Measurements from ENCODE around the gene ARHGAP12. TPM values are rescaled to one million over a fixed set of nuclear protein-coding genes. Genes with fewer than 3 reads are reported as not detected.

The ARHGAP12 gene
- polyA plus RNA-seq, 1 donor from 2014 or later, result 62.6 TPM

- no peak overlapping the region for H3K9ac ChIP-seq (ENCODE audit: low read length)
- H3K4me2 ChIP-seq (ENCODE audit: low read length), result no peak overlapping the region
- H3K27ac ChIP-seq (ENCODE audit: low read length), result peak overlapping the region; percentile 31
- no peaks in the 10 kb centered on the region for H3K79me2 ChIP-seq (replicated peaks; ENCODE audit: insufficient read depth, low read length)
- H3K27me3 ChIP-seq (ENCODE audit: insufficient read depth, low read depth, low read length), result no peaks in the 10 kb centered on the region
- no peaks in the 10 kb centered on the region for H3K36me3 ChIP-seq (ENCODE audit: insufficient read depth, low read length)
- H3K9me2 ChIP-seq (ENCODE audit: insufficient read depth, low read length), result no peaks in the 10 kb centered on the region
- H4K20me1 ChIP-seq (ENCODE audit: insufficient read depth), result no peaks in the 10 kb centered on the region
- no peak overlapping the region for H3K4me3 ChIP-seq (ENCODE audit: low read length)
- H2AFZ ChIP-seq (ENCODE audit: low read depth, low read length), result no peak overlapping the region
- TF ChIP-seq REST (IDR thresholded peaks at IDR 0.05; ENCODE audit: borderline replicate concordance) (no peak), POLR2AphosphoS5 (IDR thresholded peaks at IDR 0.05) (no peak), TAF1 (IDR thresholded peaks at IDR 0.05; ENCODE audit: low read depth) (no peak), EZH2 (IDR thresholded peaks at IDR 0.05; ENCODE audit: borderline replicate concordance, insufficient read depth, low read length, poor library complexity, severe bottlenecking) (no peak), SMC3 (conservative IDR thresholded peaks at IDR 0.05; ENCODE audit: poor library complexity) (no peak), RAD21 (conservative IDR thresholded peaks at IDR 0.05) (no peak), CTCF (IDR thresholded peaks at IDR 0.05; ENCODE audit: poor library complexity, severe bottlenecking) (no peak), MXI1 (conservative IDR thresholded peaks at IDR 0.05; ENCODE audit: poor library complexity, severe bottlenecking) (no peak), EP300 (conservative IDR thresholded peaks at IDR 0.05; ENCODE audit: poor library complexity, severe bottlenecking) (no peak)
- no peaks in the 10 kb centered on the region for H3K9me3 ChIP-seq (ENCODE audit: low read length)
- H3F3A ChIP-seq (ENCODE audit: insufficient read depth, low read length, poor library complexity, severe bottlenecking), result no peaks in the 10 kb centered on the region
These were observed 81.1 kb downstream of the ARHGAP12 start for GRCh38 chr10:31847515-31847914.

- Histone ChIP-seq H3K36me3 (ENCODE audit: insufficient read depth, low read length) (no peaks in the 10 kb centered on the region), H3K79me2 (replicated peaks; ENCODE audit: insufficient read depth, low read length) (no peaks in the 10 kb centered on the region), H3K9me2 (ENCODE audit: insufficient read depth, low read length) (no peaks in the 10 kb centered on the region), H3K27me3 (ENCODE audit: insufficient read depth, low read depth, low read length) (no peaks in the 10 kb centered on the region), H3K4me2 (ENCODE audit: low read length) (no peak overlapping the region), H3F3A (ENCODE audit: insufficient read depth, low read length, poor library complexity, severe bottlenecking) (no peaks in the 10 kb centered on the region), H3K9me3 (ENCODE audit: low read length) (no peaks in the 10 kb centered on the region), H3K4me3 (ENCODE audit: low read length) (no peak overlapping the region), H2AFZ (ENCODE audit: low read depth, low read length) (no peak overlapping the region), H4K20me1 (ENCODE audit: insufficient read depth) (no peaks in the 10 kb centered on the region), H3K9ac (ENCODE audit: low read length) (no peak overlapping the region), H3K27ac (ENCODE audit: low read length) (no peak overlapping the region)
- no peak for TF ChIP-seq RAD21 (conservative IDR thresholded peaks at IDR 0.05)
- no peak for TF ChIP-seq EZH2 (IDR thresholded peaks at IDR 0.05; ENCODE audit: borderline replicate concordance, insufficient read depth, low read length, poor library complexity, severe bottlenecking)
- no peak for TF ChIP-seq REST (IDR thresholded peaks at IDR 0.05; ENCODE audit: borderline replicate concordance)
- TF ChIP-seq CTCF (IDR thresholded peaks at IDR 0.05; ENCODE audit: poor library complexity, severe bottlenecking), result no peak
- TF ChIP-seq EP300 (conservative IDR thresholded peaks at IDR 0.05; ENCODE audit: poor library complexity, severe bottlenecking), result no peak
- no peak for TF ChIP-seq MXI1 (conservative IDR thresholded peaks at IDR 0.05; ENCODE audit: poor library complexity, severe bottlenecking)
- TF ChIP-seq SMC3 (conservative IDR thresholded peaks at IDR 0.05; ENCODE audit: poor library complexity), result no peak
- no peak for TF ChIP-seq POLR2AphosphoS5 (IDR thresholded peaks at IDR 0.05)
- TF ChIP-seq TAF1 (IDR thresholded peaks at IDR 0.05; ENCODE audit: low read depth), result no peak
These were observed 89.9 kb downstream of the ARHGAP12 start for GRCh38 chr10:31838709-31839108.

All from neural cell (in vitro differentiated cells).